ENCODE data around the gene AIFM1.

AIFM1 gene

GRCh38 chrX:130179579-130180215, 14.1 kb upstream of the AIFM1 start:
- Histone ChIP-seq H3K36me3 (ENCODE audit: control insufficient read depth, low read depth, low read length) (no peaks in the 10 kb centered on the region), H3K27me3 (ENCODE audit: control insufficient read depth, insufficient read depth, low read length) (no peaks in the 10 kb centered on the region), H3K27ac (ENCODE audit: low read length) (no peak overlapping the region), H3K9me3 (ENCODE audit: control insufficient read depth, low read depth, low read length) (peaks cover 3% of the 10 kb centered on the region), H3K4me1 (ENCODE audit: control insufficient read depth, low read depth, low read length) (no peaks in the 10 kb centered on the region), H3K9ac (ENCODE audit: low read length) (no peak overlapping the region), H3K4me3 (ENCODE audit: low read length) (no peak overlapping the region)

- Histone ChIP-seq H3K9me3 (ENCODE audit: control insufficient read depth, low read depth, low read length) (peaks cover 3% of the 10 kb centered on the region), H3K27me3 (ENCODE audit: control insufficient read depth, insufficient read depth, low read length) (no peaks in the 10 kb centered on the region), H3K9ac (ENCODE audit: low read length) (no peak overlapping the region), H3K27ac (ENCODE audit: low read length) (no peak overlapping the region), H3K4me1 (ENCODE audit: control insufficient read depth, low read depth, low read length) (no peaks in the 10 kb centered on the region), H3K36me3 (ENCODE audit: control insufficient read depth, low read depth, low read length) (no peaks in the 10 kb centered on the region), H3K4me3 (ENCODE audit: low read length) (no peak overlapping the region)
Observed at GRCh38 chrX:130179170-130179569, 13.5 kb upstream of the AIFM1 start.

- no peak overlapping the region for H3K4me3 ChIP-seq (ENCODE audit: low read length)
- no peaks in the 10 kb centered on the region for H3K4me1 ChIP-seq (ENCODE audit: control insufficient read depth, low read depth, low read length)
- H3K9me3 ChIP-seq (ENCODE audit: control insufficient read depth, low read depth, low read length), result peaks cover 8% of the 10 kb centered on the region
- no peaks in the 10 kb centered on the region for H3K27me3 ChIP-seq (ENCODE audit: control insufficient read depth, insufficient read depth, low read length)
- no peak overlapping the region for H3K9ac ChIP-seq (ENCODE audit: low read length)
- no peaks in the 10 kb centered on the region for H3K36me3 ChIP-seq (ENCODE audit: control insufficient read depth, low read depth, low read length)
- no peak overlapping the region for H3K27ac ChIP-seq (ENCODE audit: low read length)
Observed at GRCh38 chrX:130176942-130177341, 11.3 kb upstream of the AIFM1 start.

GRCh38 chrX:130176354-130176776, 10.7 kb upstream of the AIFM1 start:
- Histone ChIP-seq H3K9ac (ENCODE audit: low read length) (no peak overlapping the region), H3K4me3 (ENCODE audit: low read length) (no peak overlapping the region), H3K36me3 (ENCODE audit: control insufficient read depth, low read depth, low read length) (no peaks in the 10 kb centered on the region), H3K27ac (ENCODE audit: low read length) (no peak overlapping the region), H3K4me1 (ENCODE audit: control insufficient read depth, low read depth, low read length) (no peaks in the 10 kb centered on the region), H3K9me3 (ENCODE audit: control insufficient read depth, low read depth, low read length) (peaks cover 8% of the 10 kb centered on the region), H3K27me3 (ENCODE audit: control insufficient read depth, insufficient read depth, low read length) (no peaks in the 10 kb centered on the region)

GRCh38 chrX:130174937-130175336, 9.3 kb upstream of the AIFM1 start:
- peaks cover 3% of the 10 kb centered on the region for H3K4me1 ChIP-seq (ENCODE audit: control insufficient read depth, low read depth, low read length)
- no peak overlapping the region for H3K9ac ChIP-seq (ENCODE audit: low read length)

GRCh38 chrX:130174045-130174704, 8.5 kb upstream of the AIFM1 start:
- H3K9me3 ChIP-seq (ENCODE audit: control insufficient read depth, low read depth, low read length), result peaks cover 8% of the 10 kb centered on the region
- H3K9ac ChIP-seq (ENCODE audit: low read length), result no peak overlapping the region
- no peak overlapping the region for H3K27ac ChIP-seq (ENCODE audit: low read length)
- H3K4me1 ChIP-seq (ENCODE audit: control insufficient read depth, low read depth, low read length), result peaks cover 3% of the 10 kb centered on the region
- H3K27me3 ChIP-seq (ENCODE audit: control insufficient read depth, insufficient read depth, low read length), result no peaks in the 10 kb centered on the region
- H3K4me3 ChIP-seq (ENCODE audit: low read length), result no peak overlapping the region
- H3K36me3 ChIP-seq (ENCODE audit: control insufficient read depth, low read depth, low read length), result no peaks in the 10 kb centered on the region

More at GRCh38 chrX:130174937-130175336, 9.3 kb upstream of the AIFM1 start:
- H3K27me3 ChIP-seq (ENCODE audit: control insufficient read depth, insufficient read depth, low read length), result no peaks in the 10 kb centered on the region
- H3K27ac ChIP-seq (ENCODE audit: low read length), result no peak overlapping the region
- no peak overlapping the region for H3K4me3 ChIP-seq (ENCODE audit: low read length)
- no peaks in the 10 kb centered on the region for H3K36me3 ChIP-seq (ENCODE audit: control insufficient read depth, low read depth, low read length)
- H3K9me3 ChIP-seq (ENCODE audit: control insufficient read depth, low read depth, low read length), result peaks cover 8% of the 10 kb centered on the region

- H3K4me3 ChIP-seq (ENCODE audit: low read length), result peak overlapping the region; percentile 60
- H3K9ac ChIP-seq (ENCODE audit: low read length), result no peak overlapping the region
- peaks cover 3% of the 10 kb centered on the region for H3K4me1 ChIP-seq (ENCODE audit: control insufficient read depth, low read depth, low read length)
- peaks cover 8% of the 10 kb centered on the region for H3K9me3 ChIP-seq (ENCODE audit: control insufficient read depth, low read depth, low read length)
- no peaks in the 10 kb centered on the region for H3K27me3 ChIP-seq (ENCODE audit: control insufficient read depth, insufficient read depth, low read length)
- no peaks in the 10 kb centered on the region for H3K36me3 ChIP-seq (ENCODE audit: control insufficient read depth, low read depth, low read length)
- no peak overlapping the region for H3K27ac ChIP-seq (ENCODE audit: low read length)
Observed at GRCh38 chrX:130173190-130173895, 7.7 kb upstream of the AIFM1 start.

- Histone ChIP-seq H3K27me3 (ENCODE audit: control insufficient read depth, insufficient read depth, low read length) (no peaks in the 10 kb centered on the region), H3K9me3 (ENCODE audit: control insufficient read depth, low read depth, low read length) (peaks cover 9% of the 10 kb centered on the region), H3K4me3 (ENCODE audit: low read length) (peak overlapping the region; percentile 60), H3K27ac (ENCODE audit: low read length) (no peak overlapping the region), H3K4me1 (ENCODE audit: control insufficient read depth, low read depth, low read length) (peaks cover 3% of the 10 kb centered on the region), H3K9ac (ENCODE audit: low read length) (peak overlapping the region; percentile 48), H3K36me3 (ENCODE audit: control insufficient read depth, low read depth, low read length) (no peaks in the 10 kb centered on the region)
Observed at GRCh38 chrX:130172127-130172845, 6.6 kb upstream of the AIFM1 start.

GRCh38 chrX:130171446-130172126, 5.9 kb upstream of the AIFM1 start, which contains the start of gene RAB33A:
Gene RAB33A (plus strand): TSS chrX:130171962. CDS start chrX:130172063, 101 bp downstream.
- Histone ChIP-seq H3K9me3 (ENCODE audit: control insufficient read depth, low read depth, low read length) (peaks cover 12% of the 10 kb centered on the region), H3K36me3 (ENCODE audit: control insufficient read depth, low read depth, low read length) (no peaks in the 10 kb centered on the region), H3K27me3 (ENCODE audit: control insufficient read depth, insufficient read depth, low read length) (no peaks in the 10 kb centered on the region), H3K9ac (ENCODE audit: low read length) (peak within 1 kb of the TSS; percentile 48), H3K4me3 (ENCODE audit: low read length) (peak within 1 kb of the TSS; percentile 60), H3K27ac (ENCODE audit: low read length) (no peak within 1 kb of the TSS), H3K4me1 (ENCODE audit: control insufficient read depth, low read depth, low read length) (peaks cover 3% of the 10 kb centered on the region)

- H3K4me1 ChIP-seq (ENCODE audit: control insufficient read depth, low read depth, low read length), result peaks cover 3% of the 10 kb centered on the region
Observed at GRCh38 chrX:130170752-130171445, 5.3 kb upstream of the AIFM1 start.

More at GRCh38 chrX:130170752-130171445, 5.3 kb upstream of the AIFM1 start:
- Histone ChIP-seq H3K27ac (ENCODE audit: low read length) (no peak overlapping the region), H3K36me3 (ENCODE audit: control insufficient read depth, low read depth, low read length) (no peaks in the 10 kb centered on the region), H3K27me3 (ENCODE audit: control insufficient read depth, insufficient read depth, low read length) (no peaks in the 10 kb centered on the region), H3K4me3 (ENCODE audit: low read length) (peak overlapping the region; percentile 60), H3K9ac (ENCODE audit: low read length) (no peak overlapping the region), H3K9me3 (ENCODE audit: control insufficient read depth, low read depth, low read length) (peaks cover 12% of the 10 kb centered on the region)

Data from iPS-18a (cell line).